ENCODE results near the gene TRIM38.

The TRIM38 gene

GRCh38 chr6:25991785-25992412 is 29.3 kb downstream of the TRIM38 start:
- ChIA-PET POLR2A (interaction anchor here (0.6 to 3.2 kb wide), 13 partner anchors 11 to 1119 kb away, joined by 3 to 58 read pairs (median 6); partner anchors contain the start of gene TRIM38), CTCF (interaction anchor here (0.5 to 5.9 kb wide), 33 partner anchors 11 to 1744 kb away, joined by 3 to 102 read pairs (median 4); partner anchors contain the start of genes SLC17A3 and TRIM38)
- no peaks in the 10 kb centered on the region for H3K9me3 ChIP-seq (ENCODE audit: control insufficient read depth, insufficient read depth, low read depth, low read length)
- peaks cover 0 to 11% of the 10 kb centered on the region in 2 experiments; a peak in 1 of 3 replicates for H3K36me3 ChIP-seq (ENCODE audit: control insufficient read depth in 2 of 2, insufficient read depth in 1 of 2, low read length in 2 of 2)
- H3K27ac ChIP-seq (ENCODE audit: extremely low read depth, low read depth, low read length) = peak overlapping the region; percentile 62
- peak overlapping the region; percentile 55 for H3K4me3 ChIP-seq (ENCODE audit: low read depth, low read length)
- H3K4me1 ChIP-seq (ENCODE audit: control insufficient read depth, insufficient read depth, low read length) = no peaks in the 10 kb centered on the region
- no peak for TF ChIP-seq ZNF266 (tag by site-specific recombination; IDR thresholded peaks at IDR 0.05; ENCODE audit: low read depth)
- TF ChIP-seq ZFP37 (tag by site-specific recombination; IDR thresholded peaks at IDR 0.05) = no peak
- TF ChIP-seq ZBTB7A (tag by site-specific recombination; IDR thresholded peaks at IDR 0.05; ENCODE audit: low read depth) = no peak
- TF ChIP-seq KLF1 (tag by site-specific recombination; IDR thresholded peaks at IDR 0.05) = no peak
- no peak for TF ChIP-seq ZNF26 (tag by site-specific recombination; IDR thresholded peaks at IDR 0.05)
- no peak for TF ChIP-seq ZNF311 (tag by site-specific recombination; IDR thresholded peaks at IDR 0.05; ENCODE audit: borderline replicate concordance)
- no peak for TF ChIP-seq ZNF626 (tag by site-specific recombination; IDR thresholded peaks at IDR 0.05)
- no peak for TF ChIP-seq ZNF341 (tag by site-specific recombination; IDR thresholded peaks at IDR 0.05; ENCODE audit: low read depth)
- TF ChIP-seq REST (tag by site-specific recombination; IDR thresholded peaks at IDR 0.05) = peak; percentile 2; the same call in 1 of the 2 replicates
- no peak for TF ChIP-seq ZNF514 (tag by site-specific recombination; IDR thresholded peaks at IDR 0.05)
- TF ChIP-seq ZBTB49 (tag by site-specific recombination; IDR thresholded peaks at IDR 0.05; ENCODE audit: low read depth) = no peak
- no peak for TF ChIP-seq ZNF157 (tag by site-specific recombination; IDR thresholded peaks at IDR 0.05)
- TF ChIP-seq IKZF3 (tag by site-specific recombination; IDR thresholded peaks at IDR 0.05) = no peak
- TF ChIP-seq PATZ1 (tag by site-specific recombination; IDR thresholded peaks at IDR 0.05) = peak; percentile 69
- TF ChIP-seq ZNF426 (tag by site-specific recombination; IDR thresholded peaks at IDR 0.05) = no peak
- TF ChIP-seq MEIS1 (CRISPR knock-in tag; IDR thresholded peaks at IDR 0.05; ENCODE audit: borderline replicate concordance) = no peak
- TF ChIP-seq GLI2 (tag by site-specific recombination; IDR thresholded peaks at IDR 0.05; ENCODE audit: borderline replicate concordance, low read depth) = no peak
- peak; percentile 58 for TF ChIP-seq FEZF1 (tag by site-specific recombination; IDR thresholded peaks at IDR 0.05)
- TF ChIP-seq PRDM6 (tag by site-specific recombination; IDR thresholded peaks at IDR 0.05) = no peak
- TF ChIP-seq ZNF223 (tag by site-specific recombination; IDR thresholded peaks at IDR 0.05) = no peak
- no peak for TF ChIP-seq ZFP3 (tag by site-specific recombination; IDR thresholded peaks at IDR 0.05; ENCODE audit: low read depth)
- TF ChIP-seq SCRT2 (tag by site-specific recombination; IDR thresholded peaks at IDR 0.05) = peak; percentile 40; the same call in 1 of the 2 replicates
- no peak for TF ChIP-seq ZNF701 (tag by site-specific recombination; IDR thresholded peaks at IDR 0.05)
- TF ChIP-seq ZNF513 (tag by site-specific recombination; IDR thresholded peaks at IDR 0.05) = no peak
- no peak for TF ChIP-seq SCRT1 (tag by site-specific recombination; IDR thresholded peaks at IDR 0.05; ENCODE audit: borderline replicate concordance)
